ENCODE data around the gene APPBP2. TPM values are rescaled to one million over a fixed set of nuclear protein-coding genes. Genes with fewer than 3 reads are reported as not detected.

The APPBP2 gene
- polyA plus RNA-seq, 3 donors, result 6.4 to 14.7 (median 10.4) TPM

DNA sequence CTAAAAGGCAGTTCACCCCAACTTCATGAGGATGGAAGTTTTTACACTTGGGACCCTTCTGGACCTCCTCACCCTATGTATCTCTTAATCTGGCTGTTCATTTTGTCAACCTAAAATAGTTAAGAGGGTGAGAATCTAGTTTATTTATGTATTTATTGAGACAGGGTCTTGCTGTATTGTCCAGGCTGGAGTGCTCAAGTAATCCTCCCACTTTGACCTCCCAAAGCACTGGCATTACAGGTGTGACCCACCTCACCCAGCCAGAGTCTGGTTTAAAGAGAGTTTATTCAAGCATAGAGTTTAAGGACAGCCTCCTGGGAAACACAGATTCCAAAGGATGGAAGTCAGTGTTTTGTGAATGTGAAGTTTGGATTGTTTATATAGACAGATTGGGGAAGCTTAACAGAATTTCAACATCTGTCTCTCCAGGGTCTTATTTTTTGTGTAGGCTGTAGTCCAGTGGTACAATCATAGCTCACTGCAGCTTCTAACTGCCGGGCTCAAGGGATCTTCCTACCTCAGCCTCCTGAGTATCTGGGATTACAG, 8.0 kb upstream of the APPBP2 start:
- Histone ChIP-seq H3K36me3 (replicated peaks in 1 of 2; ENCODE audit: control insufficient read depth in 1 of 2, insufficient read depth in 2 of 2, low read length in 2 of 2) (no peaks in the 10 kb centered on the region), H3K9me3 (replicated peaks in 1 of 2; ENCODE audit: control insufficient read depth in 1 of 2, insufficient read depth in 1 of 2, low read length in 2 of 2) (no peaks in the 10 kb centered on the region), H3K79me2 (ENCODE audit: insufficient read depth, low read length) (no peaks in the 10 kb centered on the region), H3K4me1 (ENCODE audit: control insufficient read depth in 1 of 2, insufficient read depth in 2 of 2, low read length in 2 of 2) (no peaks in the 10 kb centered on the region), H2AFZ (ENCODE audit: insufficient read depth, low read depth, low read length, poor library complexity, severe bottlenecking) (no peak overlapping the region), H3K27me3 (ENCODE audit: control insufficient read depth in 2 of 2, insufficient read depth in 2 of 2, low read length in 2 of 2) (no peaks in the 10 kb centered on the region), H3K27ac (ENCODE audit: low read depth in 1 of 2, low read length in 2 of 2) (no peak overlapping the region), H3K4me2 (replicated peaks; ENCODE audit: extremely low read depth, low read length, poor library complexity, severe bottlenecking) (no peak overlapping the region), H4K20me1 (ENCODE audit: insufficient read depth, low read length) (no peaks in the 10 kb centered on the region), H3K9ac (ENCODE audit: insufficient read depth, low read length, poor library complexity, severe bottlenecking) (no peak overlapping the region), H3K4me3 (replicated peaks in 1 of 3; ENCODE audit: low read depth in 2 of 3, low read length in 3 of 3) (no peak overlapping the region)
- no peak for DNase-seq
- peaks cover 0 to 18% (median 5%) of the 10 kb centered on the region in 7 donors for H3K9me3 Mint-ChIP-seq
- WGBS (ENCODE audit: insufficient coverage), result no CpG with 5 or more reads among the region's 1 CpG
- H3K4me1 Mint-ChIP-seq, result no peaks in the 10 kb centered on the region
- intact Hi-C loops (cut with micrococcal nuclease), result no loop called here
- no peaks in the 10 kb centered on the region for H3K36me3 Mint-ChIP-seq
- TF ChIP-seq, protein P1, sequence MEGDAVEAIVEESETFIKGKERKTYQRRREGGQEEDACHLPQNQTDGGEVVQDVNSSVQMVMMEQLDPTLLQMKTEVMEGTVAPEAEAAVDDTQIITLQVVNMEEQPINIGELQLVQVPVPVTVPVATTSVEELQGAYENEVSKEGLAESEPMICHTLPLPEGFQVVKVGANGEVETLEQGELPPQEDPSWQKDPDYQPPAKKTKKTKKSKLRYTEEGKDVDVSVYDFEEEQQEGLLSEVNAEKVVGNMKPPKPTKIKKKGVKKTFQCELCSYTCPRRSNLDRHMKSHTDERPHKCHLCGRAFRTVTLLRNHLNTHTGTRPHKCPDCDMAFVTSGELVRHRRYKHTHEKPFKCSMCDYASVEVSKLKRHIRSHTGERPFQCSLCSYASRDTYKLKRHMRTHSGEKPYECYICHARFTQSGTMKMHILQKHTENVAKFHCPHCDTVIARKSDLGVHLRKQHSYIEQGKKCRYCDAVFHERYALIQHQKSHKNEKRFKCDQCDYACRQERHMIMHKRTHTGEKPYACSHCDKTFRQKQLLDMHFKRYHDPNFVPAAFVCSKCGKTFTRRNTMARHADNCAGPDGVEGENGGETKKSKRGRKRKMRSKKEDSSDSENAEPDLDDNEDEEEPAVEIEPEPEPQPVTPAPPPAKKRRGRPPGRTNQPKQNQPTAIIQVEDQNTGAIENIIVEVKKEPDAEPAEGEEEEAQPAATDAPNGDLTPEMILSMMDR (IDR thresholded peaks at IDR 0.05), result no peak
- H3K27me3 Mint-ChIP-seq (ENCODE audit: low read depth in 3 of 3), result peaks cover 0 to 2% (median 2%) of the 10 kb centered on the region in 3 donors
- no peak overlapping the region for H3K4me3 Mint-ChIP-seq
- H3K27ac Mint-ChIP-seq, result no peak overlapping the region

DNA sequence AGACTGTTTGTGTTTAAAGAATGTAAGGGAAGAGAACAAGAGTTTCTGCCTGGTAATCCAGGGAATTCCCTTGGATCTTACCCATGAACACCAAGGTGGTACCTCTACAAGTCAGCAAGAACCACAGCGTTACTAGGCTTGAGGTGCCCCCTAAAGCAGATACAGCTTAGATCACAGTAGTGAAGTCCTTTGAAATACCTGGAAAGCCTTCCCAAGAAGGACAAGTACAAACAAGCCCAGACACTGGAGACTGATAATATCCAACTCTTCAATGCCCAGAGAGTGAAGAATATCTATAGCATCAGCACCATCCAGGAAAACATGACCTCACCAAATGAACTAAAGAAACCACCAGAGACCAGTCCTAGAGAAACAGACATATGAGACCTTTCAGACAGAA, 3.8 kb upstream of the APPBP2 start:
- WGBS (ENCODE audit: insufficient coverage), result 100% methylated on average over 1 of the region's 1 CpG
- Histone ChIP-seq H3K4me2 (replicated peaks; ENCODE audit: extremely low read depth, low read length, poor library complexity, severe bottlenecking) (no peak overlapping the region), H3K4me1 (ENCODE audit: control insufficient read depth in 1 of 2, insufficient read depth in 2 of 2, low read length in 2 of 2) (peaks cover 8 to 11% of the 10 kb centered on the region in 2 donors), H4K20me1 (ENCODE audit: insufficient read depth, low read length) (no peaks in the 10 kb centered on the region), H3K27ac (ENCODE audit: low read depth in 1 of 2, low read length in 2 of 2) (no peak overlapping the region), H3K9ac (ENCODE audit: insufficient read depth, low read length, poor library complexity, severe bottlenecking) (no peak overlapping the region), H3K79me2 (ENCODE audit: insufficient read depth, low read length) (peaks cover 16% of the 10 kb centered on the region), H2AFZ (ENCODE audit: insufficient read depth, low read depth, low read length, poor library complexity, severe bottlenecking) (no peak overlapping the region), H3K4me3 (replicated peaks in 1 of 3; ENCODE audit: low read depth in 2 of 3, low read length in 3 of 3) (no peak overlapping the region), H3K9me3 (replicated peaks in 1 of 2; ENCODE audit: control insufficient read depth in 1 of 2, insufficient read depth in 1 of 2, low read length in 2 of 2) (no peaks in the 10 kb centered on the region), H3K36me3 (replicated peaks in 1 of 2; ENCODE audit: control insufficient read depth in 1 of 2, insufficient read depth in 2 of 2, low read length in 2 of 2) (no peaks in the 10 kb centered on the region), H3K27me3 (ENCODE audit: control insufficient read depth in 2 of 2, insufficient read depth in 2 of 2, low read length in 2 of 2) (no peaks in the 10 kb centered on the region)
- intact Hi-C loops (cut with micrococcal nuclease), result loop anchor here in 1 of 2 donors (5.0 kb wide), 1 partner anchor 72 kb away; the partner anchor contains the start of gene PPM1D
- TF ChIP-seq, protein P1 (IDR thresholded peaks at IDR 0.05), result no peak
- peaks cover 11% of the 10 kb centered on the region for H3K4me1 Mint-ChIP-seq
- peaks cover 0 to 18% (median 5%) of the 10 kb centered on the region in 7 donors for H3K9me3 Mint-ChIP-seq
- no peak overlapping the region for H3K4me3 Mint-ChIP-seq
- H3K36me3 Mint-ChIP-seq, result no peaks in the 10 kb centered on the region
- H3K27me3 Mint-ChIP-seq (ENCODE audit: low read depth in 3 of 3), result peaks cover 0 to 2% (median 2%) of the 10 kb centered on the region in 3 donors
- no peak overlapping the region for H3K27ac Mint-ChIP-seq
- no peak for DNase-seq
